Colonic mucosa (tissue), 4 donors: ENCODE results near the gene UTP11. TPM values are rescaled to one million over a fixed set of nuclear protein-coding genes. Genes with fewer than 3 reads are reported as not detected.

Experiments
- DNase-seq: peaks from one replicate; pipeline ENCODE4 v3.0.0-alpha.2; 2020
- H3K27ac ChIP-seq: fragments of 200-600 bp; one replicate; pipeline ENCODE4 v1.8.0; 2021
- H3K27me3 ChIP-seq: fragments of 200-600 bp; one replicate; pipeline ENCODE4 v1.8.0; 2021
- H3K36me3 ChIP-seq: fragments of 200-600 bp; one replicate; pipeline ENCODE4 v1.8.0; 2021
- H3K4me1 ChIP-seq: fragments of 200-600 bp; one replicate; pipeline ENCODE4 v1.8.0; 2021; ENCODE audit warnings: mild to moderate bottlenecking
- H3K4me3 ChIP-seq: fragments of 200-600 bp; one replicate; pipeline ENCODE4 v1.8.0; 2021
- H3K9ac ChIP-seq, 2 donors: one replicate each; pipeline ENCODE4 v1.7.0; 2013; ENCODE audit warnings: control low read depth in 2 of 2, low read depth in 2 of 2, low read length in 2 of 2
- H3K9me3 ChIP-seq: fragments of 200-600 bp; one replicate; pipeline ENCODE4 v1.8.0; 2021
- intact Hi-C: fragments of 100-400 bp; cut with DNase I; formaldehyde crosslinking; loops from one replicate; pipeline ENCODE4 v1.14.1; 2022
- total RNA-seq, 2 donors: library from RNA; stranded (reverse); fragmentation: NEBNext Ultra II Directional in 1 of 2; extraction: Animal tissue kit (Norgen Biotek cat#: 25700) in 1 of 2; gene quantifications; one replicate each; pipeline ENCODE4 v1.2.1, GENCODE V29; 2021
- TF ChIP-seq, protein P1 (sequence below): fragments of 200-600 bp; IDR thresholded peaks from one replicate; pipeline ENCODE4 v1.8.0; 2022; ENCODE audit warnings: antibody characterized with exemption, mild to moderate bottlenecking
- donor health status: healthy.
- donor health status: DM: no; HTN: no; CAD: no.
- donor health status: DM: no; HTN: no; CAD: no.

Gene UTP11
- total RNA-seq, 2 donors from 2014 or later, result 18.4 to 25.6 TPM

- TF ChIP-seq, protein P1, sequence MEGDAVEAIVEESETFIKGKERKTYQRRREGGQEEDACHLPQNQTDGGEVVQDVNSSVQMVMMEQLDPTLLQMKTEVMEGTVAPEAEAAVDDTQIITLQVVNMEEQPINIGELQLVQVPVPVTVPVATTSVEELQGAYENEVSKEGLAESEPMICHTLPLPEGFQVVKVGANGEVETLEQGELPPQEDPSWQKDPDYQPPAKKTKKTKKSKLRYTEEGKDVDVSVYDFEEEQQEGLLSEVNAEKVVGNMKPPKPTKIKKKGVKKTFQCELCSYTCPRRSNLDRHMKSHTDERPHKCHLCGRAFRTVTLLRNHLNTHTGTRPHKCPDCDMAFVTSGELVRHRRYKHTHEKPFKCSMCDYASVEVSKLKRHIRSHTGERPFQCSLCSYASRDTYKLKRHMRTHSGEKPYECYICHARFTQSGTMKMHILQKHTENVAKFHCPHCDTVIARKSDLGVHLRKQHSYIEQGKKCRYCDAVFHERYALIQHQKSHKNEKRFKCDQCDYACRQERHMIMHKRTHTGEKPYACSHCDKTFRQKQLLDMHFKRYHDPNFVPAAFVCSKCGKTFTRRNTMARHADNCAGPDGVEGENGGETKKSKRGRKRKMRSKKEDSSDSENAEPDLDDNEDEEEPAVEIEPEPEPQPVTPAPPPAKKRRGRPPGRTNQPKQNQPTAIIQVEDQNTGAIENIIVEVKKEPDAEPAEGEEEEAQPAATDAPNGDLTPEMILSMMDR, result no peak
- Histone ChIP-seq H3K27ac (no peak overlapping the region), H3K36me3 (peaks cover 13% of the 10 kb centered on the region), H3K27me3 (no peaks in the 10 kb centered on the region), H3K9me3 (no peaks in the 10 kb centered on the region), H3K9ac (no peak overlapping the region), H3K4me3 (no peak overlapping the region), H3K4me1 (no peaks in the 10 kb centered on the region)
- intact Hi-C loops, result no loop called here
- DNase-seq, result no peak
Observed at GRCh38 chr1:38021969-38022368, 9.4 kb downstream of the UTP11 start.

DNA sequence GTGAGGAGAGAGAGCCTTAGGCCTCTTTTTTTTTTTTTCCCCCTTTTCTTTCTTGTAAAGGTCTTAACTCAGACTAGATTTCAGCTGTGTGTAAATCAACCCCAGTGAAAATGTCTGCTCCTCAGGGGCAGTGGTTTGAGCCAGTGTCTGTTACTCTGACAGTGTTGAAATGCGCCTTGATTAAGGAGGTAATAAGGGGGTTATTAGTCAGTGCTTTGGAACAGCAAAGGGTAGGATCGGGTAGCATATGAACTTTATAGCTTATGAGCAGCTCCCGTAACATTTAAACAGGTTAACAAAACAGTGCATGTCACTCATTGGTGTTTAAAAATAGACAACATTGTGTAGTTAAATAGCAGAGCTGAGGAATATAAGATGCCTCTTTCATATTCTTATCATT, 10.3 kb downstream of the UTP11 start:
- Histone ChIP-seq H3K9ac (no peak overlapping the region), H3K4me1 (no peaks in the 10 kb centered on the region), H3K27ac (no peak overlapping the region), H3K36me3 (peaks cover 8% of the 10 kb centered on the region), H3K9me3 (no peaks in the 10 kb centered on the region), H3K27me3 (no peaks in the 10 kb centered on the region), H3K4me3 (no peak overlapping the region)
- TF ChIP-seq, protein P1, result no peak
- no peak for DNase-seq
- intact Hi-C loops, result no loop called here

- H3K4me3 ChIP-seq, result no peak overlapping the region
- peaks cover 3% of the 10 kb centered on the region for H3K36me3 ChIP-seq
- H3K9ac ChIP-seq, result no peak overlapping the region
- H3K27ac ChIP-seq, result no peak overlapping the region
- intact Hi-C loops, result no loop called here
- no peaks in the 10 kb centered on the region for H3K27me3 ChIP-seq
- peaks cover 3% of the 10 kb centered on the region for H3K4me1 ChIP-seq
- DNase-seq, result no peak
- no peaks in the 10 kb centered on the region for H3K9me3 ChIP-seq
- TF ChIP-seq, protein P1, result no peak
Observed at GRCh38 chr1:38025233-38025632, 12.7 kb downstream of the UTP11 start.

- Histone ChIP-seq H3K36me3 (peaks cover 3% of the 10 kb centered on the region), H3K27ac (no peak overlapping the region), H3K4me3 (no peak overlapping the region), H3K9me3 (no peaks in the 10 kb centered on the region), H3K27me3 (no peaks in the 10 kb centered on the region), H3K9ac (no peak overlapping the region), H3K4me1 (peaks cover 3% of the 10 kb centered on the region)
- TF ChIP-seq, protein P1, result no peak
- intact Hi-C loops, result no loop called here
- DNase-seq, result no peak
Observed at GRCh38 chr1:38025664-38026063, 13.1 kb downstream of the UTP11 start.

DNA sequence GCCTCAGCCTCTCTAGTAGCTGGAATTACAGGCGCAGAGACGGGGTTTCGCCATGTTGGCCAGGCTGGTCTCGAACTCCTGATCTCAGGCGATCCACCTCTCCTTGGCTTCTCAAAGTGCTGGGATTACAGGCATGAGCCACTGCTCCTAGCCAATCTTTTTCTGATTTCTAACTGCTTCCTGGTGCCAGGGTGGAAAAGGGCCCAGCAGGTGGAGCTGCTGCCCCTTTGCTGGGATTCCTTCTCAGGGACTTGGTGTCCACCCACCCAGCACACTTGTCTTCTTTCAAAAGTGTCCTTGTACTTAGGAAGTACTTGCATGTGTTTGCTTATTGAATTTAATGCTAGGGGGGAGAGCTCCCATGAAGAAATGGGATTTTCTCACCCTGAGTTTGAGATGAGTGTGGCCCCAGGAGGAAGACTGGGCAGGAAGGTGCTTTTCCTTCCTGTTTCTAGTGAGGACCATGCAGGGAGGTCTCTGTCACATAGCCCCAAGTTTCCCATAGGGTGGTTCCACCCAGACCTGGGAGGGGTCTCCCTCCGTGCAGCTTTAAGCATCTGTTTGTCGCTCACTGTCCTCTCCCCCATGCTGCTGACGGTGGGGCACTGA, 14.2 kb downstream of the UTP11 start:
- Histone ChIP-seq H3K27ac (no peak overlapping the region), H3K27me3 (no peaks in the 10 kb centered on the region), H3K36me3 (peaks cover 3% of the 10 kb centered on the region), H3K9ac (no peak overlapping the region), H3K4me1 (peaks cover 3% of the 10 kb centered on the region), H3K4me3 (no peak overlapping the region), H3K9me3 (no peaks in the 10 kb centered on the region)
- TF ChIP-seq, protein P1, result peak; percentile 35
- no peak for DNase-seq
- intact Hi-C loops, result no loop called here
